Activated effector memory CD4-positive, alpha-beta T cell treated with anti-CD3 and anti-CD28 coated beads, Interleukin-2, amount 50 U/mL, for 16 hours (primary cell): Measurements from ENCODE around the gene TTLL9.

ENCODE experiments used
- DNase-seq: peaks from one replicate; pipeline ENCODE4 v3.0.0-alpha.2; 2020

TTLL9 gene

DNA sequence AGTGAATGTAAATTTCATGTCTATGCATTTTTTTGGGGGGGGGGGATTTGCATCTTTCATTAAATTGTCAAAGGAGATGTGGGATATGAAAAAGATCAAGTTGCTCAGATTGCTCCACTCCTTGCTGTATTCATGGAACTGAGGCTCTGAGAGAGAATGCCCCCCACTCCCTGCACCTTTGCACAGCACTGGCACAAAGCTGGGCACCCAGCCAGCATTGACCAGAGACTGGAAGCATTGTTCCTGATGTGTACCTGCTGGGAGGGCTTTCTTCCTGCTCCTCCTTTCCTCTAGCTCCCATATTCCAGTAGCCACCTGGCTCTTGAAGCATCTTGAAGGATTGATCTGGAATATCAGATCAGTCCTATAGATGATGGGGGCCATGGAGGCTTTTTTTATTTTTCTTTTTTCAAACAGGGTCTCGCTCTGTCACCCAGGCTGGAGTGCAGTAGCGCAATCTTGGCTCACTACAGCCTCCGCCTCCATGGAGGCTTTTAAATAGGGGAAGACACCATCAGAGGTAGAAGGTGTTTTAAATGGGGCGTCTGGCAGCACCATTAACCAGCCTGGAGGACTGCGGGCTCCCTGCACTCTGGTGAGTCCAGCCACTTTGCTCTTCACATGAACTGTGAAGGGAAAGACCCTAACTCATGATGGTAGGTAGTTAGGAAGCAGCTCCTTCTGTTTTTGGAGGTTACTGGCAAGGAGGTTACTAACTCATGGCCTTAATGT is 11.0 kb upstream of the TTLL9 start:
- peak; percentile 56 for DNase-seq

GRCh38 chr20:31859998-31860380 is 10.4 kb upstream of the TTLL9 start:
- peak; percentile 17 for DNase-seq

DNA sequence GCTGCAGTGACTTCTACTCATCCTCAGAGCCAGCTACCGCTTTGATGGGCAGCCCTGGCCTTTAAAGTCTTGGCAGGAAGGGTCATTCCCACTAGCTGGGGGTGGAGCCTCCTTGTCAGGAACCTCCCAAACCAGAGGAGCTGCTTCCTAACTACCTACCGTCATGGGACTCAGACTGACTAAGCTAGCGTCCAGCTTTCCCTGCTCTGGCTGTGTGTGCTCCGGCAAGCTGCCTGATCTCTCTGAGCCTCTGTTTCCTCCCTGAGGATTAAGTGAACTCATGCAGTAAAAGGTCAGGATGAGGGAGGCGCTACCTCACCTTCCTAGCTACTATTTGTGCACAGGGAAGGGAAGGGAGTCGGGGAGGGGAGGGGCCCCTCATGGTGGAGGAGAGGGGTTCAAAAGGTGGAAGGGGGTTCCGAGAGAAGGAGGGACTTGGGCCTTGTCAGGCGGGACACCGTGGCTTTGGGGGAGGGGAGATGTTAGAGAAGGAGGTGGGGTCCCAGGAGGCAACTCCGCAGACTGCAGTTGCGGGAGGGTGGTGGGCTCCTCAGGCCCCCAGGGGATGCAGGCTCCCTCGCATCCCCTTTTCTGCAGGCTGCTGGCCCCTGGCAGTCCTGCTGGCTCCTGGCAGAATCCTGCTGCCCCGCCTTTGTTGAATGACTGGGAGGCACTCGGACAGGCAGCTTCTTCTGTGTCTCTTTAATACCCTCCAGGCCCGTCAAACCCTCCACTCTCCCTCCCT is 9.9 kb upstream of the TTLL9 start:
- DNase-seq: peak; percentile 54

DNA sequence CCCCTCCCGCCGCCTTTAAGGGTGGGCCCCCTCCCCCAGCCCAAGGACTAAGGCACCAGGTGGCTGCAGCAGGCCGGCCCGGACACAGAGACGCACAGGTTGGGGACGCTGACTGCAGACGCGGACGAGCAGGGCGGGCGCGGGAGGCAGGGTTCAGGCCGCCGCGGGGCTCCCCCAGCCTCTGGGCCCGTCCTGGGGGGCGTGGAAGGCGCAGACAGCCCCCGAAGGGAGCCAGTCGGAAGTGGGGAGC is 9.4 kb upstream of the TTLL9 start:
- DNase-seq: no peak

DNA sequence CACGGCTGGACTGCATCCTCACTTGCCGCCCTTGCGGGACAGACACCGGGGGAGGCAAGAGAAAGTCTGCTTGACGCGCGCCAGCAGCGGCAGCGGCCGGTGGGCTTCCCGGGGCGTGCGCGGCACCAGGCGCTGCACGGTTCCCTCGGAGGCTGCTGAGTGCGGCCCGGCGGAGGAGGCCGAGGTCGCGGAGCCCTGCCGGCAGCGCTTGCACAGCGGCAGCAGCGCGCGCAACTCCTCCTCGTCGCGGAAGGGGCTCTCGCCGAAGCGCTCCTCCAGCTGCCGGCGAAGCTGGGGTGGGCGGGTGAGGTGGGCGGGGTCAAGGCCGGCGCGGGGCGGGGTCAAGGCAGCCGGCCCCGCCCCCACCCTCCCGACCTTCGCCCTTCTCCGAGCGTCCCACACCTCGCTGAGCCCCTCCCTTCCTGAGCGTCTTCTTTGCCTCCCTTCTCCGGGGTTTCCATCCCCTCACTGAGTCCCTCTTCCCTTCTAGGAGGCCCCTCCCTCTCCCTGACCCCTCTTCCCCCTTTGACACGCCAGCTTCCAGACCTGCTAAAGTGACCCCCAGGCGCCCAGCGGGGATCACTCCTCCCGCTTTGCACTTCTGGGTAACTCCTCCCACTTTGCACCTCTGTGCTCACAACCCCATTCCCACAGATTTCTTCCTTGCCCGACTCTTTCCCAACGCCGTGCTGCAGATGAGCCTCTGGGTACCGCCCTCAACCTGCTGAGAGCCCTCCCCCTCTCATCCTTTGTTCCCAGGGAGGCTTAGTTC is 8.9 kb upstream of the TTLL9 start:
- peak; percentile 86 for DNase-seq

- DNase-seq: no peak
Measured at GRCh38 chr20:31862157-31862470, 8.3 kb upstream of the TTLL9 start.

- DNase-seq: peak; percentile 55
Measured at GRCh38 chr20:31862506-31862905, 7.9 kb upstream of the TTLL9 start.

DNA sequence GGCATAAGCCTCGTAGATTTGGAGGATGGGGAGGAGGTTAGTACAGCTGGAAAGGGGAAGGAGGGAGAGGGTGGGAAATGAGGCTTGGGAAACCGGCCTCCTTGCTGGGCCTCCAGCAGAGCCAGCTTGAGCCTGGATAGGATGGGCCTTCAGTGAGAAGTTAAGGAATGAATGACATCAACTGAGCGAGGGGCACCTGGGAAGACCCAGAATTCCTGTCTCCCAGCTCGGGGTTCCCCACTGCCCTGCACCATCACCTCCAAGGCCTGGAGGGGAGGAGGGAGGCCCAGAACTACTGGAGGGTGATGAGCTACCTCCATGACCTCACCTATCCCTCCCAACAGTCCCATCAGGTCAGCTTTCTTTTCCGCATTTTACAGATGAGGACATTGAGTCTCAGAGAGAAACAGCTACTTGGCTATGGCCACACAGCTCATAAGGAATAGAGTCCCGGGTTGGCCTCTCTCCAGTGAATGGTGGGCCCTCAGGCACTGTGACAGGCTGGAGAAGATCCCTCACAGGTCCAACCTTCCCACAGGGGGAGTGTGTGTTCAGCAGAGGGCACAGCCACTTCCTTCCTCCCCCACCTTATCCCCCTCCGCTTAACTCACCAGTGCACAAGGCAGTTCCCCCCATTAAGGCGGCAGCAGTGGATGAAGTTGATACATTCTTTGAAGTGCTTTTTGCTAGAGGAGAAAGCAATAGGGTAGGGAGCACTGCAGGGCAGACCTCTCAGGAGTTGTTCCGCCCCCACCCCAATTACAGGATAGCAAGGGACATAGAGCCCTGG is 6.9 kb upstream of the TTLL9 start:
- peak; percentile 50 for DNase-seq

DNA sequence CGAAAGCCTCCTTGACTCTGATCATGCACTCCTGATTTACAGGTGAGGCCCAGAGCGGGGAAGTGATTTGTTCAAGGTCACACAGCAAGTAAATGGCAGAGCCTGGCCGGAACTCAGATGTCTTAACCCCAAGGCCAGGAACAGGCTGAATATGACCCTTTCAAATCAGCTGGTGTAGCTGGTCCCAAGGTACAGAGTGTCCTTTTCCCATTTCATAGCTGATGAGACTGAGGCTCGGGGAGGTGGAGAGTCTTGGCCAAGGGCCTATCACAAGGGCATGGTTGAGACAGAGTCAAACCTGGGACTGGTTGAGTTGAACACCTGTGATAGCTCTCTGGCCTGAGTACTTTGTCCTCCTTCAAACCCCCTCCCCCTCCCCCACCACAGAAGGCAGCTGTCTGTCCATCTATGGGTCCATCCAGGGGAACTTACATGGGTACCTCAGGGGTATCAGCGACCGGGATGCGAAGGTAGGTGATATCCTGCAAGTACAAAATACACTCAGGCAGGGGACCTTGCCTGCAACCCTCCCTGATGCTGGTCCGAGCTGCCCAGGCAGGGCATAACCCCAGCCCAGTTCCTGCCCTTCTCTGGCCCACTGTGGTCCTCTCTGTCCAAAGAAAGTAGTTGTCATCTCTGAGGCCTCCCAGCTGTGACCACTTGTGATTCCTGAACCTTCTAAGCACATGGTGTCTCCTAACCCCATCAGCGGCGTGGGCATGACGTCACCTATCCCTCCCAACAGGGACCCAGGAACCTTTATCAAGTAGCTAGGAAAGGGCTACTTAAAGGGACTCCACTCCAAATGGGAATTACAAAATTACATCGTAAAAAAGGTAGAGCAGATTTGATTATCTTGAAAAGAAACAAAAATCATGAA is 5.7 kb upstream of the TTLL9 start:
- DNase-seq: no peak

DNA sequence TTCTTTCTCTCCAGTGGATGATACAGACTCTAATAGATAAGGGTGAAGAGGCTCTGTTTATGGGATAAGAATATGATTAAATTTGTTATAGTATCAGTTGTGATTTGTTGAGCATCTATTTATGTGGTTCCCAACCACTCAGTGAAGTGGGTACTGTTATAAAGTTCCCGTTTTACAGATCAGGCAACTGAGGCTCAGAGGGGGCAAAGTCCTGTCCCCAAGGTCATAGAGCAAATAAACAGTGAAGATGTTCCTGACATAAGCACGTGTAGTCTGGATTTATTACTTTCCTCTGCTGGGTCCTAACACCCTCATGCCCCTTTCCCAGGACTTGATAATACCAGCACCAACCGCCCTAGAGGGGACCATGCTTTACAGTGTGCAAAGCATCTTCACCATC is 4.2 kb upstream of the TTLL9 start:
- no peak for DNase-seq

DNA sequence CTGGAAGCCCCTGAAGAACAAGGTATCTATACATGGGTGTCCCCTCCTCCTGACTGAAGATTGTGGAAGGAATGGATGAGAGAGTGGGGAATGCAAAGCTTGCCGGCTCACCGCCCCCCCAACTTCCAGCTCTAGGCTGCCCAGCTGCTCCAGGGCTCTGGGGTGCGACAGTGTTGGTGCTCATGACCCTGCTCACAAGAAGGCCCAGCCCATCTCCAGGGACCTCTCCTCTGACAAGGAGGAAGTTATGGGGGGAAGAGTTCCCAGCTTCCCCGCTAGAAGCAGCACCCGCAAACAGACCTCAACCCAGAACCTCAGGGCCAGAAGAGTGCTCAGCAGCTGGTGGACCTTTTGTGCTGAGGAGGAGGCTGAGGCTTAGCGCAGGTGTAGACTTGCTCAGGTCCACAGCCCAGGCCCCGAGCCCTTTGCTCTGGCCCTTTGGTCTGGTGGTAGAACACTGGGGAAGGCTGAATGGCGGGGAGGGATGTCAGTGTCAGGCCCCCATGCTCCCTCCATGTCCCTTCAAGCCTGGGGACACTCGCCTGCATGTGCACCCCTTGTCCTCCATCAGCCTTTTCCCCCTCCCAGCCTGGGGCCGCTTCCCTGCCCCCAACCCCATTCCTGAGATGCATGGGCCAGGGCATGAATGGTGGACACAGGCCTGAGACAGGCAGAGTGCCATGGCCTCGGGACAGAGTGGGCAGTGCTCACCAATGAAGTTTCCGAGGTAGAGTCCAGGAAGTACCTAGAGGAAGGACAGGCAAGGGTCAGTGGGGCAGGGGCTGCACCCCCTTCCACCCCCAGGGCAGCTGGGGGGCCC is 1.4 kb upstream of the TTLL9 start:
- no peak for DNase-seq

- no peak for DNase-seq
Measured at GRCh38 chr20:31869673-31869941, 827 bp upstream of the TTLL9 start.

DNA sequence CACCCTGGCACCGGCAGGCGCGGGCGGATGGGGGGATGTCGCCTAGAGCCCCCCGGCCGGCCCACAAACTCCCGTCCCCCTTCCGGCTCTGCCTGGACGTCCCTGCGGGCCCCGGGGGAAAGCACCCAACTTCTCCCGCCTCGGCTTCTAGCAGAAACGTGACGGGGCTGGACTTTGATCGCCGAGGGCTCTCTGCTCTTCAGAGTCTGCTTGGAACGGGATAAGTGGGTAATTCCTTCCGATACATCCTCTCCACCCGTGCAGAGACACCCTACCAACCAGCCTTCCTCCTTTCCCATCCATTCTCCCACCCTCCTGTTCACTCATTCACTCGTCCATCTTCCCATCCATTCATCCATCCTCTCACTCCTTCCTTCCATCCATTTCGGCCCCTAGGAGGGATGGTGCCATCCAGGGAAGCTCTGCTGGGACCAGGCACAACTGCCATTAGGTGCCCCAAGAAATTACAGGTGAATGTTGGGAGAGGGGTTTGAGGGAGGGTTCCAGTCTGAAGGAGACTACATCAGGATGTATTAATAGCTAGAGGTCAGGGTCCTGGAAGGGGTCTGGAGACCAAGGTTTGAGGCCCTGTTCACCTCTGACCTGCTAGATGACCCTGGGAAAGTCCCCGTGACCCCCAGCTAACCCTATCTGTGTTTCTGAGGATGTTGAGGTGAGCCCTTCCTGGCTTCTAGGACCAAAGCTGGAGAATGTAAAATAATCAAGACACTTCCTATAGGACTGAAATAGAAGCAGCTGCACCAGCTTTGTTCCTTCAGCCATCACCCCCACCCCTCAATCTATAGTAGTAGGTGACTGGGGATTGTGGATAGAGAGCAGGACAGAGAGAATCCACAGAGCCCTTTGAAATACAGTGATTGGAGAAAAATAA is 538 bp downstream of the TTLL9 start:
- no peak for DNase-seq

DNA sequence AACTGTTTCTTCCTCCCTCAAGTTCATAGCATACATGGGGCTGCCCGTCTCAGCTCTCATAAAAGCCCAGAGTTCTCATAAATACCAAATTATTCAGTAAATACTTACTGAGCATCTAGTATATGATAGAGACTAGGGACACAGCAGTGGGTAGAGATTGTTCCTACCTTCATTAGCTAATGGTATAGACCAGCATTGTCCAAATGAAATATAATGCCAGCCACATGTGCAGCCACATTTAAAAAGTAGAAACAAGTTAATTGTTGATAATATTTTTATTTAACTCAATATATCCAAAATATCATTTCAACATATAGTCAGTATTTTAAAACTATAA is 1.2 kb downstream of the TTLL9 start:
- no peak for DNase-seq

GRCh38 chr20:31872406-31872805 is 2.0 kb downstream of the TTLL9 start:
- DNase-seq: no peak

- no peak for DNase-seq
Measured at GRCh38 chr20:31875671-31876070, 5.2 kb downstream of the TTLL9 start.

DNA sequence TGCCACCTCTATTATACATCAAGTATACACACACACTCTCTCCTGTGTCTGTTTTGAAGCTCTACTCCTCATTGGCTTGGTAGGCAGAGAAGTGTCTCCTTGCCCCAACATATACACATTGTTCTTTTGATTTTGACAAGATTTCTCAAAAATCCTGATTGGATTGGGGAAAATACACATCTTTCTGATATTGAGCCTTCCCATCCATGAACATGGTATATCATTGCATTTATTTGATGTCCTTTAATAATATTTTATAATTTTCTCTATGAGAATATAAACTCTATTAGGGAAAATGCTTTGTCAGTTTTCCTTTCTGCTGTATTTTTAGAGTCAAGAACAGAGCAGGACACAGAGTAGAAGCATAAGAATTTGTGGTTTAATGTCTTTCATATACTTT is 7.2 kb downstream of the TTLL9 start:
- DNase-seq: no peak

GRCh38 chr20:31879143-31879987 is 8.9 kb downstream of the TTLL9 start:
- peak; percentile 91 for DNase-seq

DNA sequence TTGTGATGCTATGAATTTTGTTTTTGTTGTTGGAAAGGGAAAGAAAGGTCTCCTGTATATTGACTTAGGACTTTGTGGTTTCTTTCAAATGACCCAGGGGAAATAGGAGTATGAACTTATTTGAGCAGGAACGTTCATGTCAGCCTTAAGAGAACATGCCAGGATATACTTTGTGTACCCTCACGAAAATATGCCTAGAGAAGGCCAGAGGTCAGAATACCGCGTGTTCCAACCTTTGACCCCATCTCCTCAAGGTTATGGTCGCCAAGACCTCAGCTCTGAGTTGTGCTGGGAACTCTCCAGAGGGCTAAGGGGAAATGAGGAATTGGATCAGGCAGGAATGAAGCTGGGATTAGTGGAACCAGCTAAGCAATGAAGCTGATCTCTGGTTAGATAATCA is 11.5 kb downstream of the TTLL9 start:
- DNase-seq: no peak

DNA sequence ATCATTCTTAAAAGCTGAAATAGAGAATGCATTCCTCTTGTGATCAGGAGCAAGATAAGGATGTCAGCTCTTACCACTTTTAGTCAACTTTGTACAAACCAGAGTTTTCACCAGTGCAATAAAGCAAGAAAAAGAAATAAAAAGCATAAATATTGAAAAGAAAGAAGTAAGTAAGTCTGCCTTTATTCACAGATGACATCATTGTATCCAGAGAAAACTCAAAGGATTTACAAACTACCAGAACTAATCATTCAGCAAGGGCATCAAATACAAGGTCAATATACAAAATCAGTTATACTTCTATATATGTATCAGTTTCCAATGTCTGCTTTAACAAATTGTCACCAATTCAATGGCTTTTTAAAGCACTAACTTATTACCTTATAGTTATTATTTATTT is 13.4 kb downstream of the TTLL9 start:
- DNase-seq: no peak
